Endothelial cell of umbilical vein (primary cell): ENCODE measurements around the gene FYN.

Source experiments
- CTCF ChIP-seq, 2 donors: IDR thresholded peaks; 1 replicate in 1 of 2; 2 replicates in 1 of 2; pipeline ENCODE4 v1.5.1; 2011; ENCODE audit warnings: low read length in 2 of 2, mild to moderate bottlenecking in 2 of 2, moderate library complexity in 2 of 2, control low read depth in 1 of 2, inconsistent platforms in 1 of 2, low read depth in 1 of 2; ENCODE audit not compliant: insufficient read depth in 1 of 2; ENCODE audit errors: extremely low read depth in 1 of 2
- EZH2 ChIP-seq: IDR thresholded peaks from 2 replicates; pipeline ENCODE4 v1.6.1; 2012; ENCODE audit warnings: borderline replicate concordance, low read depth, mild to moderate bottlenecking, moderate library complexity, low read length, inconsistent platforms; ENCODE audit not compliant: severe bottlenecking
- FOS ChIP-seq: IDR thresholded peaks from 2 replicates; pipeline ENCODE4 v1.6.1; 2011; ENCODE audit warnings: mild to moderate bottlenecking, low read length, moderate library complexity, borderline replicate concordance; ENCODE audit not compliant: insufficient read depth
- GATA2 ChIP-seq: IDR thresholded peaks from 2 replicates; pipeline ENCODE4 v1.7.0; 2011; ENCODE audit warnings: low read depth, mild to moderate bottlenecking, moderate library complexity, mixed read lengths, low read length; ENCODE audit not compliant: insufficient read length, insufficient read depth
- JUN ChIP-seq: IDR thresholded peaks from 2 replicates; pipeline ENCODE4 v1.6.1; 2011; ENCODE audit warnings: borderline replicate concordance, low read depth; ENCODE audit not compliant: insufficient read length, insufficient read depth
- MYC ChIP-seq: IDR thresholded peaks from one replicate; pipeline ENCODE4 v1.6.1; 2011; ENCODE audit warnings: mild to moderate bottlenecking, low read depth, low read length
- POLR2A ChIP-seq: IDR thresholded peaks from 2 replicates; pipeline ENCODE4 v1.6.1; 2012; ENCODE audit warnings: low read depth, mild to moderate bottlenecking, control low read depth, low read length
- POLR2AphosphoS5 ChIP-seq: IDR thresholded peaks from 2 replicates; pipeline ENCODE4 v1.6.1; 2012; ENCODE audit warnings: low read depth, mild to moderate bottlenecking, control low read depth, low read length, moderate library complexity; ENCODE audit not compliant: insufficient read depth
- TF ChIP-seq, protein P1 (sequence below): IDR thresholded peaks from 2 replicates; pipeline ENCODE4 v1.6.1; 2011; ENCODE audit not compliant: insufficient read depth, insufficient read length

DNA sequence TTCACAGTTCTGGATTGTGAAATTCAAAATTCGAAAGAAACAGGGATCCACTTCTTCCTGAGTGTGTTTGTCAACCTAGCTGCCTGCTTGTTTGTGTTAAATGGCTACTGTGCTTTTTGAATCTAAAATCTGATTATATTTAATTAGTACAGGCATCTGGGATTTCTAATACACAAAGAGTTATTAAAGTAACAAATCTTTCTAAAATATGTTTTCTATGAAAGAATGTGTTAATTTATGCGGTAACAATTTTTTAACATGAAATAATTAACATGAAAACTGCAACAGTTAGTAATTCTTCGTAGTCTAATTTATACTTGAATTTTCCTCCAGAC, 186.4 kb downstream of the FYN start:
- TF ChIP-seq EZH2 (no peak), CTCF (IDR thresholded peaks at IDR 0.05; ENCODE audit: extremely low read depth in 1 of 2, insufficient read depth in 1 of 2, low read depth in 1 of 2, low read length in 2 of 2) (no peak), POLR2A (no peak), MYC (no peak), GATA2 (no peak), POLR2AphosphoS5 (no peak), FOS (no peak), JUN (no peak)
- TF ChIP-seq, protein P1, sequence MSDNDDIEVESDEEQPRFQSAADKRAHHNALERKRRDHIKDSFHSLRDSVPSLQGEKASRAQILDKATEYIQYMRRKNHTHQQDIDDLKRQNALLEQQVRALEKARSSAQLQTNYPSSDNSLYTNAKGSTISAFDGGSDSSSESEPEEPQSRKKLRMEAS: no peak
